NCI-H526 (cell line): ENCODE measurements around the gene CLASP2.
A peak's percentile ranks its signal among the peaks of the same experiment; 100 is the strongest.
"Not testable (repeated sequence)": the region's sequence is repeated elsewhere in the genome, so short reads cannot be mapped to it uniquely, and the experiment has no call there.

Source experiments
- DNase-seq, 2 experiments: peaks; one replicate each; lab custom pipeline; 2025; lab: John Stamatoyannopoulos, UW

The CLASP2 gene

DNA sequence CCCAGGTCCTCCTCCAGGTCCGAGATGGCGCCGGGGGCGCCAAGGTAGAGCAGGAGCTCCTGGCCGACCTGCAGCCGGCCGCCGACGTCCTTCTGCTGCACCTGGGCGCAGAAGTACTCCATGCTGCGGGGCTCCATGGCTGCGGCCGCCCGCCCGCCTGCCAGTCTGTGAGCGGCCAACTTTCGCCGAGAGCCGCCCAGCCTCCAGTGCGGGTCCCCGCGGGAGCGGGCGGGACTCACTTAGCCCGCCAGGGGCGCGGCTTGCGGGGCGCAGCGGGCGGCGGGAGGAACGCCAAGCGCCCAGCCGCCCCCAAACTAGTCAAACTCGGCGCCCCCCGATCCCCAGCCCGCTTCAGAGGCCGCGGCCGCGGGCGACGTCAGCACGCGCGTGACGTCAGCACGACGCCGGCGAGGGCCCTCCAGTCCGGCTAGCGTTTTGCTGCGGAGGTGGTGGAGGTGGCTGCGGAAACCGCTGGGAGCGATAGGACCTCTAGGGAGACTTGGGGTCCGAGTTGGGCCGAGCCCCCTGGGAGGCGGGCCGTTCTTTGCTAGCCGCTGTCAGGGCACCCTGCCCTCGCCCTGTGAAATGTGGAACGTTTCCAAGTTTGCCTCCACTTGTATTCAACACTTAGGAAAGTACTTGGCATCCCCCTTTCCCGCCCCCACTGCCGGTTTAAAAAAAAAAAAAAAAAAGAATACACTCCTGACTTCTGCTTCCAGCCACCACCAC is at the start of gene CLASP2:
Gene CLASP2 (minus strand): TSS at position 389 of the 729 bp plus-strand sequence. CDS start 252 bp downstream, at position 137.
- peak; percentile 38 to 86 for DNase-seq

DNA sequence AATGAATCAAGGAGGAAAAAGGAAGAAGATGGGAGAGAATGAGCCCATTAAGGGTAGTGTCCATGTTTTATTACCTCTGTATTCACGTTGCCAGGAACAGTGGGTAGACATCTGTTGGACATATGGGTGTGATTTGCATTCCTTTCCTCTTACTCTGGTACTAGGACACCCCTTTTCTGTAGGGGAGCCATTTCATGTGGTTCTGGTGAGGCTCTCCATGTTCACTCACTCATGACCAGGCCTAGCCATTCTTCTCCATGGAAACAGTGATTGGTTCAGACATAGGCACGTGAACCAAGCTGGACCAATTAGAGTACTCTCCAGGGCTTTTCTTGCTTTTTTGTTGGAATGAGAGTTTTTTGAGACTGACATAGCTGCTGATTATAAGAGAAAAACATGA is 40.8 kb upstream of the CLASP2 start:
- no peak for DNase-seq

DNA sequence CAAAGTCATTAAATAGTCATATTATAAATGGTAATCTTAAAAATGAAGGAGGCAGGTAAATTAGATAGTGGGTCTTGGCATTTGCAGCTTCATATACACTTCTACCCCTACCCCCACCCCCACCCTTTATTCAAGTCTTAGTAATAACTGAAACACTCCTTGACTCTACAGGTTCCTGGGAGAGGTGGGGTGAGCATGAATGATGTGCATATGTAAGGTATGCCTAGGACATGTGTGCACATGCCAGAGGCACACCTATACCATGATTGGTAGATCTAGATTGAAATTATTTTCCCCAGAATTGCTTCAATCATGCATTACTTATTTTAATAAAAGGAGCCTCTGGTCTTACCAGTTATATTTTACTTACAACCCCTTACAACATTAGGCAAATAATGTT is 40.2 kb upstream of the CLASP2 start:
- no peak for DNase-seq

DNA sequence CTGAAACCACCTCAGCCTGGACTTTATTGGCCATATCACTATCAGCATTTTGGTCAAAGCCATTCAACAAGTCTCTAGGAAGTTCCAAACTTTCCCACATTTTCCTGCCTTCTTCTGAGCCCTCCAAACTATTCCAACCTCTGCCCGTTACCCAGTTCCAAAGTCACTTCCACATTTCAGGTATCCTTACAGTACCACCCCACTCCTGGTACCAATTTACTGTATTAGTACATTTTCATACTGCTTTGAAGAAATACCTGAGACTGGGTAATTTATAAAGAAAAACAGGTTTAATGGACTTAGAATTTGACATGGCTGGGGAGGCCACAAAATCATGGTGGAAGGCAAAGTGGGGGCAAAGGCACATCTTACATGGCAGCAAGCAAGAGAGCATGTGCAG is 36.3 kb upstream of the CLASP2 start:
- DNase-seq, result not testable (repeated sequence)

DNA sequence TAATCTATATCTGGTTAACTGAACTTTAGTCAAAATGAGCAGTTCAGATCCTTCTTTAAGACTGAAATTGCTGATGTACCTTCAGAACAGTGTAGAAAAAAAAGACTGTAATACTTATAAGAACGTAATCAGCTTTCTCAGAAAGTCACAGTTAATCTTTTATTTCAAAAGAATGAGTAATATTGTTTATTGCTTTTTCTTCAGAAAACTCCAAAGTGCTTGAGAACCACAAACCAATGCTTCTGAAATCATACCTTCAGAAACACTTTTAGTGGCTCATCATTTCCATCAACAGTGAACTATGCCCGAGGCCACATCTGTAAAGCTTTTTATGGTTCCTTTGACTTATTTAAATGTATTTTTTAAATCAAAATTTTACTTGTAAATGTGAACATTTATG is 33.3 kb upstream of the CLASP2 start:
- peak; percentile 41 to 55 for DNase-seq

DNA sequence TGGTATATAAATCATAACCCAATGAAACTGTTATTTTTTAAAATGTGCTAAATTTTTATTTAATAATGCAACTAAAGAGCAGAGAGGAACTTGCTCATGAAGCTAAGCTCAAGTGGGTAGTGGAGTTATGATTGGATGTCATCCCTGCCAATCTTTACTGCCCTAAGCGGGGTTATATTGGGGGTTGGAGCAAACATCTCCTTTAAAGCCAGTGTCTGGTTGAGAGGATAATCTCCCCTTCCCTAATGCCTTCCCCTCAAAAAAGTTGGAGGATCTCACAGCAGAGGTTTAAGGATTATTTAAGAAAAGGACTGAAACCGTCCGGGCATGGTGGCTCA is 32.1 kb upstream of the CLASP2 start:
- no peak for DNase-seq

DNA sequence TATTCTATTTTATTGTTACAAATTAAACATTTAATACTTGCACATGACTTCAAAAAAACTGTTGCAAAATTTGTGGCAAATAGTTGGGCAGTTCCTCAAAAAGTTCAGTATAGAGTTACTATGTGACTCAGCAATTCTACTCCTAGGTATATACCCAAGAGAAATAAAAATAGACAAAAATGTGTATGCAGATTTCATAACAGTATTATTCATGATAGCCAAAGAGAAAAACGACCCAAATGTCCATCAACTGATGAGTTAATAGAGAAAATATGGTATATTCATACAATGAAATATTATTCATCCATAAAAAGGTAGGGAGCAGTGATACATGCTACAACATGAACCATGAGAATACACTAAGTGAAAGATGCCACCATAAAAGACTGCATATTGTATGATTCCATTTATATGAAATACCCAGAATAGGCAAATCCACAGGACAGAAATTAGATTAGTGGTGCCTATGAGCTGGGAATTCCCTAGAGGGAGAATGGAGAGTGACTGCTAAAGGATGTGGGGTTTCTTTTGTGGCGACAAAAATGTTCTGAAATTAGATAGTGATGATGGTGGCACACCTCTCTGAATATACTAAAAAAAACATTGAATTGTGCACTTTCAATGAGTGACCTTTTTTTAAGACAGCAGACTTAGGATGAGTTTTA is 31.6 kb upstream of the CLASP2 start:
- no peak for DNase-seq

DNA sequence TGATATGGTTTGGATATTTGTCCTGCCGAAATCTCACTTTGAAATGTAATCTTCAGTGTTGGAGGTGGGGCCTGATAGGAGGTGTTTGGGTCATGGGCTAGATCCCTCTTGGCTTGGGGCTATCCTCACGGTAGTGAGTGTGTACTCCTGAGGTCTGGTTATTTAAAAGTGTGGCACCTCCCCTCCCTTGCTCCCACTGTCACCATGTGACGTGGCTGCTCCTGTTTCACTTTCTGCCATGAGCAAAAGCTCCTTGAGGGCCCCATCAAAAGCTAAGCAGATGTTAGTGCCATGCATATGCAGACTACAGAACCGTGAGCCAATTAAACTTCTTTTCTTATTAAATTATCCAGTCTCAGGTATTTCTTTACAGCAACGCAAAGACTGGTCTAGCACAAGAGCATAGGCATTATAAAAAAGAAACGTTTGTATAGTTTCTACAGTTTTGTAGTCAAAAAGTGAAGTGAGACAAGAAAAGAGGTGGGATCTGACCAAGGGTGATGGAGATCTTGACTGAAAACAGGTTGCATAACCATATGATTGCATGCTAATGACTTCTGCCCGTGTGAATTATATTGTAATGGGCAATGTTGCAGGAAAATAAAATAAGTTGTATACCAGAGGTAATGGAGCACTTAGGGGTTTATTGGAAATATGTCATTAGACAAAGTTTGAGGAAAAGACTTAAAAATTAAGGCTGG is 28.5 kb upstream of the CLASP2 start:
- no peak for DNase-seq

DNA sequence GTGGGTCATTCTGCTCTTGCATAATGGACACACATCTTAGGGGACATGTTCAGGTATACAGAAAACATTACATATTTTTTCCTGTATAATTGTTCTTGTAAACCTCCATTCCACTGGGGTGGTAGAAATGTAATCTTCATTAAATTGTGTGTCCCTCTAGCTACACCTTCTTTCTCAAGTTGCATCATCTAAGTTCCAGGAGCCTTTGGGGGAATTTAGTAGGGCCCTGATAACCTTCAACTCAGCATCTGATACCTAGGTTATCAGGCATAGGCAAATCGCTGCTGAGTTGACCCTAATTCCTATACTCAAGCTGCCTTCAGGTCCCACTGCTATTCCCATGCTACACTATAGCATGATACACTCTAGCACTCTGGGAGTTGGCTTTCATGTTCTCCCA is 19.1 kb upstream of the CLASP2 start:
- DNase-seq, result no peak

DNA sequence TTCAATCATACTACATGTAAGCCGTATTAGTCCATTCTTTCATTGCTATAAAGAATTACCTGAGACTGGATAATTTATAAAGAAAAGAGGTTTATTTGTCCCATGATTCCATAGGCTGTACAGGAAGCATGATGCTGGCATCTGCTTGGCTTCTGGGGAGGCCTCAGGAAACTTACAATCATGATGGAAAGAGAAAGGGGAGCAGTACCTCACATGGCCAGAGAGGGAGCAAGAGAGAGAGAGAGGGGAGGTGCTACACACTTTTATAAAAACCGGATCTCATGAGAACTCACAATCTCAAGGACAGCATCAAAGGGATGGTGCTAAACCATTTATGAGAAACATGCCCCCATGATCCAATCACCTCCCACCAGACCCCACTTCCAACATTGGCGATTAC is 14.3 kb upstream of the CLASP2 start:
- DNase-seq, result no peak

DNA sequence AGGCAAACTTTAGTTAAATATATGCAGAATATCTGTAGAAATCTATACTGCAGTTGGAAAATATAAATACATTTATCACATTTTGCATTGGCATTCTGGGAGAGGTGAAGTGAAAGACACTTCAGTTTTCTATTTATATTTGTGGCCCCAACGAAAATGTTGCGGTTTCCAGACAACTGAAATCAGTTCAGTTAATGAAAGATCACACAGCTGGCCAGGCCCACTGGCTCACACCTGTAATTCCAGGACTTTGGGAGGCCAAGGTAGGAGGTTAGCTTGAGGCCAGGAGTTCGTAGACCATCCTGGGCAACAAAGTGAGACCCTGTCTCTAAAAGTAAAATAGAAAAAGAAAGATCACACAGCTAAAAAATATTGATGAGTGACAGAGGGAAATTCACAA is 11.9 kb upstream of the CLASP2 start:
- peak in 1 of 2 experiments; percentile 48 for DNase-seq

DNA sequence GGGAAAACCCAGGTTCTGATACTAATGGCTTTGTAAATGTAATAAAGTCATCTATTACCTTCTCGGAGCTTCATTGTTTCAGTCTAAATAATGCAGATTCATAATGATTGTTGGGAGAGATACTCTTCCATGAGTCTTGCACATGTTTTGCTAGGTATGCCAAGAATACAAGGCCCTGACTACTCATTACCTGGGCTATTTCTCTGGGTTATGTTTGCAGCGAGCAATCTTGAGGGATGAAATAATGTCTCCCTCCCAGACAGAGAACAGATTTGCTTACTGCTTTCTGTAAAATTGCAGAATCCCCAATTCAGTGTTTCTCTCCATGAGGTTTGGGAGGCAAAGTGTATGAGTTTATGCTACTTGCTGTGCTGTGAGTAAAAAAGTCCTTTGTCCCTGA is 6.2 kb upstream of the CLASP2 start:
- DNase-seq, result no peak

DNA sequence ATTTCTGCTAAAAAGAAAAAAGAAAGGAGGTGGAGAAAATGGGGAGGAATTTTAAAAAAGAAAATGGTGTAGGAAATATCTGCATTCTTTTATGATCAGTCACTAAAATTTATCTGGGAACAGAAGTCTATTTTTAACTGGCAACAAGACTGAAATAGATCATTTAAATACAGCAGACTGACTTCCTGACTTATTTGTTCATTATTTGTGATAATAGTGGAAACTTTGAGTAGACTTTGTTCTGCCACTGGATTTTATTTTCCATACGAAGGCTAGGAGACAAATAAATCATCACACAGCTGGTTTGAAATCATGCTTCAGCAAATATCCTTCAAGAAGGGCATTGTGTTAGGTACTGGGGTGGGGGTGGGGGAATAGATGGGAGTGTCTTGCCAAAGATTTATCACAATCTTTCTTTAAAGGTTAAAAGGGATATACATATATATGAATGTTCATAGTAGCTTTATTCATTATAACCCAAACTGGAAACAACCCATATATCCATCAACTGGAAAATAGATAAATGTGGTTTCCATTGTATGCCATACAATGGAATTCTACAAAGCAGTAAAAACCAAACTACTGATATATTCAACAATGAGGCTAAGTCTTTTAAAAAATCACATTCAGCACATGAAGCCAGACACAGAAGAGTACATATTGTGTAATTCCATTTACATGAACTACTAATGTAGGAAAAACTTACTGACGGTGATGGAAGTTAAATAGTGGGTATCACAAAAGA is 4.7 kb upstream of the CLASP2 start:
- DNase-seq, result no peak

DNA sequence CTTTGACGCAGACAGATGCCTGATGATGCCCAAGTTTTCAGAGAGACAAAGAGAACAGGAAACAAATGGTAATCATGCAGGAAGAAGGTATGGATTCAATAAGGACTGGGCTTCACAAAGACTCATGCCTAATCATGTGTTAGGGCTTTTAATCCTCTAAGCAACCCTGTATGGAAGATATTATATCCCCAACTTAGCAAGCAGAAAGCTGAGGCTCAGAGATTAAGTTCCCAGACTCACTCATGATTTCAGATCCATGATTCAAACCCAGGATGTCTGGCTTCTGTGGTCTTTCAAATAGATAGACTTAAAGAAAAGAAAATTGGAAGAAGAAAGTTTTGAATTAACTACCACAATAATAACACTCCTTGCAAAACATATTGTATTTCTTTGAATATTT is 4.1 kb upstream of the CLASP2 start:
- DNase-seq, result no peak

DNA sequence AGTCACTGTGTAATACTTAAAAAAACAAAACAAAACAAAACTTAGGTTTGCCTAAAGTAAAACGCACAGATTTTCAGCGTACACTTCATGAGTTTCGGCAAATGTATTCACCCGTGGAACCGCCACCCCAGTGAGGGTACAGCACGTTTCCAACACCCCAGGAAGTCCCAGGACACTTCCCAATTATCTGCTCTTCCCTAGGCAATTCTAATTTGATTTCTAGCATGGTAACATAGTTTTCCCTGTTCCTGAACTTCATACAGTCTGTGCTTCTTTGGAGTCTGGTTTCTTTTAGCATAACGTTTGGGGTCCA is 497 bp upstream of the CLASP2 start:
- no peak for DNase-seq

DNA sequence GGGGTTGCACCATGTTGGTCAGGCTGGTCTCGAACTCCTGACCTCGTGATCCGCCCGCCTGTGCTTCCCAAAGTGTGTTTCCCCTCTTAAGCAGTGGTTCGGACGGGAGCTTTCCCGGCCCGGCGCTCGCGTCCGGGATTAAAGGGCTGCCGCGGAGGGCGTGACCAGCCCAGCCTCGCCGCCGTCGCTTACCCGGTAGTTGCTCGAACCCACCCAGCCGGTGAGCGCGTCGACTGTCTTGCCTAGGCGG is 513 bp downstream of the CLASP2 start:
- peak in 1 of 2 experiments; percentile 43 for DNase-seq

DNA sequence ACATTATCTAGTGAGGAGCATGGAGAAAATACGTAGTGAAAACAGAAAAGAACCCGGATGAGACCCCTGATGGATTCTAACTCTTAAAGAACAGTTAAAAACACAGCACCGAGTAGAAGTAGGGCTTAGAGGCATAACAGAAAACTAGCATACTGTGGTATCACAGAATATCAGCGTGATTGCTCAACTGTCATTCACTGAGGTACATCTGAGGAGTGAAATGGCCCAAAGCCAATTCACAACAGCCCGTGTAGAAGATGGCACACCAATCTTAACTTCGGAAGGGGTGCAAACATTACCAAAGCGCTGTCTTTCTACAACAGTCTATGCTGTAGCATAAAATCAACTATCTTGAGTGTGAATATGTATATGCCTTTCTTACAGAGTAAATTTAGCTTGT is 1.8 kb downstream of the CLASP2 start:
- DNase-seq, result peak in 1 of 2 experiments; percentile 3

DNA sequence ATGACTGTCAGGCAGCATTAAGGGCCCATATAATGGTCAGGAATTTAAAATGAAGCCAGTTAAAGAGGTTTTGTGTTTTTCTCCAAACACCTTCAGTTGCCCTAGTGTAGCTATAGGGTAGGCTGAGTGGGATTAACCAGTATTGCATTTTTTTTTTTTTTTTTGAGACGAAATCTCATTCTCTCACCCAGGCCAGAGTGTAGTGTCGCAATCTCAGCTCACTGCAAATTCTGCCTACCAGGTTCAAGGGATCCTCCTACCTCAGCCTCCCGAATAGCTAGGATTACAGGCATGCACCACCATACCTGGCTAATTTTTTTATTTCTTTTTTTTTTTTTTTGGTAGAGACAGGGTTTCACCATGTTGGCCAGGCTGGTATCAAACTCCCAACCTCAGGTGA is 7.0 kb downstream of the CLASP2 start:
- DNase-seq, result no peak

DNA sequence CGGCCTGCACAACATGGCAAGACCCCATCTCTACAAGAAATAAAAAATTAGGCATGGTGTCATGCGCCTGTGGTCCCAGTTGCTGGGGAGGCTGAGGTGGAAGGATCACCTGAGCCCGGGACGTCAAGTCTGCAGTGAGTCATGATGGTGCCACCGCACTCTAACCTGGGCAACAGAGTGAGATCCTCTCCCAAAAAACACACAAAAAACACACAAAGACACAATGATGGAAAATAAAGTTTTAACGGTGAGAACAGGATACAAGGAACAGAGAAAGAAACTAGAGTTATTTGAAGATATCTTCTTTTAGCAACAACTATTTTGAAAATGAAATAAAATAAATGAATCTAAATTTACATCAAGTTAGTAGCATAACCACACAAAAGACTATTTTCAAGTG is 12.0 kb downstream of the CLASP2 start:
- DNase-seq, result no peak

DNA sequence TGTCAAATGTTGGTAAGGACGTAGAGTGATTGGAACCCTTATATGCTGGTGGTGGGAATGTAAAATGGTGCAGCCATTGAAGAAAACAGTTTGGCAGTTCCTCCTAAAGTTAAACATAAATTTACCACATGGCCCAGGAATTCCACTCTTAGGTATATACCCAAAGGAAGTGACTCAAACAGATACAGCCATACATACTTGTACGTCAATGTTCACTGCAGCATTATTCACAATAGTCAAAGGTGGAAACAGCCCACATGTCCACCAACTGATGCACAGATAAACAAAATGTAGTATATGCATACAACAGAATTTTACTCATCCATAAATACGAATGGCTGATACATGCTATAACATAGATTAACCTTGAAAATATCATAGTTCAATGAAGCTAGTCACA is 13.2 kb downstream of the CLASP2 start:
- no peak for DNase-seq

DNA sequence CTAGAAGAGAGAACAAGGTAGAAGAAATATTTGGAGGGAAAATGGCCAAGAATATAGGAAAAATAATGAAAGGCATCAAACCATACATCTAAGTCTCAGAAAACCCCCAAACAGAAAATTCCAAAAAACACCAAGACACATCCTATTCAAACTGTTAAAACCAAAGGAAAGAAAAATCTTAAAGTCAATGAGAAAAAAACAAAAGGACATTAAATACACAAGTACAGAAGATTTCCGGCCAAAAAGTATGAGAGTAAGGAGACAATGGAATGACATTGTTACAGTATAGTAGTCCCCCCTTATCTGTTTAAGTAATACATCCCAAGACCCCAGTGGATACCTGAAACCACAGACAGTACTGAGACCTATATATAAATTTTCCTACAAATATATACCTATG is 18.8 kb downstream of the CLASP2 start:
- no peak for DNase-seq

DNA sequence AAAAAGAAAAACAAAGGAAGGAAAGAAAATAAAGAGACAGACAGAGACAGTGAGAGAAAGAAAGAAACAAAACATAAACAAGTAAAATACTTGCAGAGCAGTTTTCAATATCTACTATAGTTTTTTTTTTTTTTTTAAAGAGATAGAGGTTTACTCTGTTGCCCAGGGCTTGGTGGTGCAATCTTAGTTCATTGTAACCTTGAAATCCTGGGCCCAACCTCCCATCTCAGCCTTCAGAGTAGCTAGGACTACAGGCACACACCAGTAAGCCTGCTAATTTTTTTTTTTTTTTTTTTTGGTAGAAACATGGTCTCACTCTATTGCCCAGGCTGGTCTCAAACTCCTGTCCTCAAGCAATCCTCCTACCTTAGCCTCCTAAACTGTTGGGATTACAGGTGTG is 23.1 kb downstream of the CLASP2 start:
- DNase-seq, result no peak

DNA sequence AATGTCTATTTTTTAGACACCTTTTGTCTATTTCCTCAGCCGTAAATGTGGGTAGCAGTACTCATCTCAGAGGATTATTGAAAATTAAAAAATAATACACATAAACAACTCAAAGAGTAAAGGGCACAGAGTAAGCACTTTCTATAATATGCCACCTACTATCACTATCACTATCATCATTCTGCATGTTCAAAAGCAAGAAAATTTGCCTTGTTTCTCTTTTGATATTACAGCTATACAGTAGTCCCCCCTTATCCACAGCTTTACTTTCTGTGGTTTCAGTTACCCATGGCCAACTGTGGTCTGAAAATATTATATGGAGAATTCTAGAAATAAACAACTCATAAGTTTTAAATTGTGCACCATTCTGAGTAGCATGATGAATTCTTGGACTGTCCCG is 27.7 kb downstream of the CLASP2 start:
- no peak for DNase-seq
